GM04504 (cell line): ENCODE results near the gene EPN3.

Experiments
- DNase-seq: peaks from one replicate; pipeline ENCODE4 v3.0.0-alpha.2; 2012; ENCODE audit warnings: low read depth

EPN3 gene

DNA sequence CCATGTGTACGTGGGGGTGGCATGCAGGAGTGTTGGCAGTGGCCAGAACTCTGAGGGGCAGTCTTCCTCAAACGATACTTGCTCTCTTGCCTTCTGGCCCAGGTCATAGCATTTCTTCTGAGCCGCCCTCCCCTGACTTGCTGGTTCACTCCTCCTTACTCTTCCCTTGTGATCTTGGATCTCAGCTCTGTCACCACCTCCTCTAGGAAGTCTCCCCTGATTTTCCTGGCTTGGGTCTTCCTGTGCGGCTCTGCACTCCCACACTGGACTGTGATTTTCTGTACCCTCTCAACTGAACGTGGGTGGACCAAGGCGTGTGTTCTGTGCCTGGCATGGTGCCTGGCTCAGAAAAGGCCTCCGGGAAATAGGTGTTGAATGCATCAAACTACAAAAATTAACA lies 2.9 kb downstream of the EPN3 start:
- DNase-seq: no peak

DNA sequence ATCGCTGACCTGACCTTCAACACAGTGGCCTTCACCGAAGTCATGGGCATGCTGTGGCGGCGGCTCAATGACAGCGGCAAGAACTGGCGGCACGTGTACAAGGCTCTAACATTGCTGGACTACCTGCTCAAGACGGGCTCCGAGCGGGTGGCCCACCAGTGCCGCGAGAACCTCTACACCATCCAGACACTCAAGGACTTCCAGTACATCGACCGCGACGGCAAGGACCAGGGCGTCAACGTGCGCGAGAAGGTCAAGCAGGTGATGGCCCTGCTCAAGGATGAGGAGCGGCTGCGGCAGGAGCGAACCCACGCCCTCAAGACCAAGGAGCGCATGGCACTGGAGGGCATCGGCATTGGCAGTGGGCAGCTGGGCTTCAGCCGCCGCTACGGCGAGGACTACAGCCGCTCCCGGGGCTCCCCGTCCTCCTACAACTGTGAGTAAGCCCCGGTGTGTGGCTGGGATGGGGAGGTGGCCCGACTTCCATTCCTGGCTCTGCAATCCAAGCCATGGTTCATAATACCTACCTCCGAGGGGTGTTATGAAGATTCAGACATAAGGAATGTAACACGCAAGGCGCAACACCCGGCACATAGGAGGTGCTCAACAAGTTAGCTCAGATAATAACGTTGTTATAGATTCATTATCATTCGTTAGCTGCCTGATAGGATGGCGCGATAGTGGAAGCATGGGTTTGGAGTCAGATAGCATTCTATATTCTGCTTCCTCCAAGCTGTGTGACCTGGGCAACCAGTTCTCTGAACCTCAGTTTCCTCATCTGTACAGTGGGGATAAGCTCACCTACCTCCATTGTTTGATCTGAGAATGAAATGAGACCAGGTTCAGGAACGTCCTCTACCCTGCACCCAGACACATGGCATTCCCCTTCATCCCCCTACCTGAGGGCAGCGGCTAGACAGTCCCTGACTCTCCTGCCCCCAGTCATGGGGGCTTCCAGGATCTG lies 4.4 kb downstream of the EPN3 start:
- no peak for DNase-seq

DNA sequence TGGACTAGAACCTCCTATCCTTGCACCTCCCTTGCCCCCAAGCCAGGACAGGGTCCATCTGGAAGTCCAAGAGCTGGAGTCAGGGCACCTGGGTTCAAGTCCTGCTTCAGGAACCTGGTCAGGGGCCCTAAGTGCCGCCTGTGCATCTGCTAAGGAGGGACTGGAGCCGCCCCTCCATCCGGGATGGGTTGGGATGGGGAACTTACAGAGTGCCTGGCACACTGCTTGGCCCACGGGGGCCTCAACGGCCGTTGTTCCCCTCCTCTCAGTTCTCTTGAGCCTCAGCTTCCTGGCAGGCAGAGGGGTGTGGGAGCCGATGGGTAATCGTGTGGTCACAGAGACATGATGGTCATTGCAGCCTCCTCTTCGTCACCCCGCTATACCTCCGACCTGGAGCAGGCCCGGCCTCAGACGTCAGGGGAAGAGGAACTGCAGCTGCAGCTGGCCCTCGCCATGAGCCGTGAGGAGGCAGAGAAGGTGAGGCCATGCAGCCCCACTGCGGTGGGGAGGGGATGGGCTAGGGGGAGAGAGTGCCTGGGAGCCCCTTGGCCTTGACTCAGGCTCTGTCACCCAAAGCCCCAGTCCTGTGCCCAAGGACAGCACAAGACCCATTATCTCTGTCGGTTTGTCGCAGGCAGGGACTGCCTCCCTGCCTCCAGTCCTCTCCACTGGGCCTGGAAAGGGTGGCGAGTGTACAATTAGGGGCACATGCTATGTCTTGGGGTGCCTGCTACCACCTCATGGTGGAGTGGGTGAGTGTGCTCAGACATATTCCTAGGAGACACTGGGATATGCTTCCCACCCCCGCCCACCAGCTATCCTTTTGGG lies 5.4 kb downstream of the EPN3 start:
- no peak for DNase-seq

DNA sequence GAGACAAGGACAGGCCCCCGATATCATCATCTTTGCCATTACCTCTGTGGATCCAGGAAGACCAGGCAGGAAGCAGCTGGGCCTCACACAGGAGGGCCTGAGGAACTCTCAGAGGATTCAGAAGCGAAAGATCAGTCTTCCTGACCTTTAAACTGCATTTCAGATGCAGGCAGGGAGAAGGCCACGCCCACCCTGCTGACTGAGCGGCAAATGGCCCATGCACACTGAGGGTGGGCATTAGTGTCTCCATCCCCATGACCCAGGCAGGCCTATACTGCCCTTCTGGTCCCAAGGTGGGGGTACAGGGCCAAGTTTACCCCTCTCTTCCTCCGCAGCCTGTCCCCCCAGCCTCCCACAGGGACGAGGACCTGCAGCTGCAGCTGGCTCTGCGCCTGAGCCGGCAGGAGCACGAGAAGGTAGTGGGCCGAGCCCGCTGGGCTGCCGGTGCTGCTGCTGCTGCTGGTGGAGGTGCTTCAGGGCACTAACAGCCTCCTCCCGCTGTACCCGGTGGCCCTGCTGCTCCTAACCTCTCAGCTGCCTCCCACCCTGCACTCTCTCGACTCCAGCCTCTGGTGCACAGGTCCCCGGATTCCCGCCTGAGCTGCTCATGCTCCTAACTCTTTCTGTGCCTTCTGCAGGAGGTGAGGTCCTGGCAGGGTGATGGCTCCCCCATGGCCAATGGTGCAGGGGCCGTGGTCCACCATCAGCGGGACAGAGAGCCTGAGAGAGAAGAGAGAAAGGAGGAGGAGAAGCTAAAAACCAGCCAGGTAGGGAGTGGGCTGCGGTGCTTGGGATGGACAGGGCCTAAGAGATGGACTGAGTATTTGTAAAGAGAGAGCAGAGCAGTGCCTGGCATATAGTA lies 6.2 kb downstream of the EPN3 start:
- DNase-seq: no peak

DNA sequence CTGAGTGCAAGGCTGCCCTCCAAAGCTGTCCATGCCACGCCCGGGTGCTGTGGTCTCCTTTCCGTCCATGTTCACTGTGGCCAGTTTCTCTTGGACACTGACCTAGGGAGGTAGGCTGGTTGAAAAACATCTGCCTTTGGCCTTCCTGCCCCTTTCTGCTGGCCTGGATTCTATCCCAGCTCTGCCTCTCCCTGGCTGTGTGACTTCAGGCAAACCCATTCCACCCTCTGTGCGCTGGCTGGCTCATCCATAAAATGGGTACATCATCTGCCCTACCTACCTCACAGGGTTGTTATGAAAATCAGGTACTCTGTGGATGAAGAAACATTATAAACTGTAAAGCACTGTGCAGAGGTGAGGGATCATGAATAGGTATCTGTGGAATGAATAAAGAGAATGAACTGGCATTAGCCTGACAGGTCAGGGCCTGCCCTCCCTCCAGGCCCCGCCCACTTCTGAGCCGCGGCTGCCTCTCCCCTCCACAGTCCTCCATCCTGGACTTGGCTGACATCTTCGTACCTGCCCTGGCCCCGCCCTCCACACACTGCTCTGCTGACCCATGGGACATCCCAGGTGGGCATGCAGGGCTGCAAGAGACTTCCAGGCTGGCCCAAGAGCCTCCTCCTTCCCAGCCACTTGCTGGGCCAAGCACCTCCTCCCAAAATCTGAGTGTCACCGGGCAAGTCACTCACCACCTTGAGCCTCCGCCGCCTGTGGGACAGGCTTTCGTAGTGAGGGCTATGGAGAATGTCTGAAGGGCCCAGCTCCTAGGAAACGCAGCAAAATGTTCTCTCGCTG lies 7.4 kb downstream of the EPN3 start:
- DNase-seq: no peak

DNA sequence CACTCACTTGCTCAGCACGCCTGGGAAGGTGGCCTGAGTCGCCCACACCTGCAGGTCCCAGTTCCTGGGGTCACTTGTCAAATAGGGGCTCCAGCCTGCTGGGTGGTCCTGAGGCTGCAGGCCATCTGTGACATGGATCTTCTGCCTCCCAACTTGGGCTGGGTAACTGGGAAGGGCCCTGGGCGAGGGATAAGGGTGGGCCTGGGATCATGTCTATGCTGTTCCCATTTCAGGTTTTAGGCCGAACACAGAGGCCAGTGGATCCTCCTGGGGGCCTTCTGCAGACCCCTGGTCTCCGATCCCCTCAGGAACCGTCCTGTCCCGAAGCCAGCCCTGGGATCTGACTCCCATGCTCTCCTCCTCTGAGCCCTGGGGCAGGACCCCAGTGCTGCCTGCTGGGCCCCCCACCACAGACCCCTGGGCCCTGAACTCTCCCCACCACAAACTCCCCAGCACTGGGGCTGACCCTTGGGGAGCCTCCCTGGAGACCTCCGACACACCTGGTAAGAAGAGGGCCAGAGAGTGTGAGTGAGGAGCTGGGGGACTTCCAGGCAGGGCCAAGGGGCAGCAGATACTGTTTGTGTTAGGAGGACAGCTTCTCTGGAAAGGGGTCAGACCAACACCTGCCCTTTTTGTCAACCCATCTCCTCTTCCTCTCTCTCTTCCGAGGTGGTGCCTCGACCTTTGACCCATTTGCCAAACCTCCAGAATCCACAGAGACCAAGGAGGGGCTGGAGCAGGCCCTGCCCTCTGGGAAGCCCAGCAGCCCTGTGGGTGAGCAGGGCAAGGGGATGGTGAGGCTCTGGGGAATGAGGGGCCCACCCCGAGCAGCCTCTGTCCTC lies 8.2 kb downstream of the EPN3 start:
- no peak for DNase-seq

DNA sequence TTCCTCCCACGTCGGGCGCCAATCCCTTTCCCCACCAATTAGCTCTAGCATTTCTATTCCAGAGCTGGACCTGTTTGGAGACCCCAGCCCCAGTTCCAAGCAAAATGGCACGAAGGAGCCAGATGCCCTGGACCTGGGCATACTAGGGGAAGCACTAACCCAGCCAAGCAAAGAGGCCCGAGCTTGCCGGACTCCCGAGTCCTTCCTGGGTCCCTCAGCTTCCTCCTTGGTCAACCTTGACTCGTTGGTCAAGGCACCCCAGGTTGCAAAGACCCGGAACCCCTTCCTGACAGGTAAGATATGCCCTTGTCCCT lies 8.8 kb downstream of the EPN3 start:
- DNase-seq: no peak

DNA sequence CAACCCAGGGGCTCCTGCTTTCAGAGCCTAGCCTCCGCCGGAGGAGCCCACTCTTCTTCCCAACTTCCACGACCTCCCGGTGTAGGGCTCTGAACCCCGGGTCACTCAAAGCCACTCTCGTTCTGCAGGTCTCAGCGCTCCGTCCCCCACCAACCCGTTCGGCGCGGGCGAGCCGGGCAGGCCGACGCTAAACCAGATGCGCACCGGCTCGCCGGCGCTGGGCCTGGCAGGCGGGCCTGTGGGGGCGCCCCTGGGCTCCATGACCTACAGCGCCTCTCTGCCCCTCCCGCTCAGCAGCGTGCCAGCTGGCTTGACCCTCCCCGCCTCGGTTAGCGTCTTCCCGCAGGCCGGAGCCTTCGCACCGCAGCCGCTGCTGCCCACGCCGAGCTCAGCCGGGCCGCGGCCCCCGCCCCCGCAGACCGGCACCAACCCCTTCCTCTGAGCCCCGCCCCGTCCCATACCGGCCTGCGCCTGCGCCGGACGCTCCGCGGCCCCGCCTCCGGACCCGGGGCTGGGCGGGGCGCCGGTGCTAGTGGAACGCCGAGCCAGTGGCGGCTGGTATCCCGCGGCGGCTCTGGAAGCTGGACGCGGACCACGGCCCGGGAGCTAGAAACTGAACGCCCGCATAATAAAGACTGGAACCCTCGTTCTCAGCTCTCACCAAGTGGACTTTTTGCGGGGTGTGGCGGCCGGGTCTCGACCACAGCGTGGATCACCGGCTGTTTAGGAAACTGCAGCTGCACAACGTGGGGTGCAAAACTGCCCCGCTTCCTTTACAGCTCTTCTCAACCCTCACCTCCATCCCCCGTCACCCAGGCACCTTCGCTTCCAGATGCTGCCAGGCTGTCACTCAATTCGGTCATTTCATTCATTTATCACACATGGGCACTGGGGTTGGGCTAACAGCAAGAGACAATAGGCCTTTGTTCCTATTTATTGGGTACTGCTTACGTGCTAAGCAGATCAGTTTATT lies 9.5 kb downstream of the EPN3 start:
- peak; percentile 61 for DNase-seq

DNA sequence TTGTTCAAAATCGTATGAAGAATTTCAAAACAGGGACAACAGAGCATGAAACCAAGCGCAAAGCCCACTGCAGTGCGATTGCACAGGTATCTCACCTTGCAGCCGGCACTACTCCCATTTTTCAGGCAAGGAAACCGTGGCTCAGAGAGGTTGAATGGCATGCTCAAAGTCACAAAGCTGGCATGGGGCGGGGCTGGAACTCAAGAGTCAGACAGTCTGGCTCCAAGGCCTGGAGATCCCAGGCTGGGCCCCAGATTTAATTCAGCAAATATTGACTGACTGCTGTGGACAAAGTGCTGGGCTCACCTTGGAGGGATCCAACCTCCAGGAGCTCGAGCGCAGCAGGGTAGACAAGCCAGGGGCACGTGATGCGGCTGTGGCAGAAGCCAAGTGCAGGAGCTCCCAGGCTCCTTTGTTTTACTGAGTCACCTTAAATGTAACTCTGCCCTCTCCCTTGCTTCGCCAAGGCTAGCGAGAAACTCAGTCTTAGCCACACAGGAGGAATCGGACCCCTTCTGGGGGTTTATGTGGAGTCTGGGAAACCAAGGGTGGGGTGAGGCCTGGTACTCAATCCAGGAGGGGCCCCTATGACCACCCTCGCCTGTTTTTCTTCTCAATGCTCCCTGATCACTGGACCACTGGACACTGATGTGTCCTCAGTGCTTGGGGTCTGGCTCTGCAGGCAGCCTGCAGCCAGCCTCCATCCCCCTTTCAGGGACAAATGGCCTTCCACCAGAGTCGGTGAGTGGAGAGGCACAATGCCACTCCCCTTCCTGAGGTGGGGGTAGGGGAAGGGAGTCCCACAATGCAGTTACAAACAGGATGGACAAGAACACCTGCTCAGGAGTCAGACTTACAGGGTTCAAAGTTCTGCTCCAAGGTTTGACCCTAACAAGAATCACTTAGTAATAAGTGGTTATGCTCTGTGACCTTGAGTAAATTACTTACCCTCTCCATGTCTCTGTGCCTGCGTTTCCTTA lies 10.6 kb downstream of the EPN3 start:
- DNase-seq: no peak

DNA sequence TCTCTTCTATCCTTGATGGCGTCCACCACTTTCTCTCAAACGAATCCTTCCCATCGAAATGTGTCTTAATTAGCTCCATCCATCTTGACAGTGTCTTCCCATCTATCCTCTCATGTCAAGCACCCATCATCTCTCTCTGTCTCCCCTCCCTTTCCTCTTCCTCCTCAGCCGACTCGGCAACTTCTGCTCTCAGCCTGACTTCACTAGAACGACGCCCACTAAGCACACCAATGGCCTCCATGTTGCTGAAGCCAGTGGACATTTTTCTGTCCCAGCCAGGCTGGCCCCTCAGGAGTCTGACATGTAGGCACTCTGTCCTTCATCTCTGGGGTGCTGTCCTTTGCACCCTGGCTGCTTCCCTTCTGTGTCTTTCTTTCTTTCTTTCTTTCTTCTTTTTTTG lies 12.0 kb downstream of the EPN3 start:
- no peak for DNase-seq

DNA sequence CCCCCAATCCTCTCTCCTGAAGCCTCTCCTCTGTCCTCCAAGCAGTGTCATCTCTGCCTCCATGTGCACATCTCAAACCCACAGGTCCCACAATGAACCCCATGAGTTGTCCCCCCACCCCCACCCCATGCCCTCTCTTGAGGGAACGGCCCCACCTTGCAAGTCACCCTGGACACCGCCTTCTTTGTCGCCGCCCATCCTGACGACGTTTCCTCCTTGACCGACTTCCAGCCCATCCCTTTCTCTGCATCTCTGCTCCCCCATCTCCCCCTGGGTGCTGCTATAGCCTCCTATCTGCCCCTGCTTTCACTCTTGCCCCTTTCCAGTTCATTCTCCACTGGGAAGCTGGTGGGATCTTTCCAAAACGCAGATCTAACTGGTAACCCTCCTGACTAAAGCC lies 12.8 kb downstream of the EPN3 start:
- no peak for DNase-seq

DNA sequence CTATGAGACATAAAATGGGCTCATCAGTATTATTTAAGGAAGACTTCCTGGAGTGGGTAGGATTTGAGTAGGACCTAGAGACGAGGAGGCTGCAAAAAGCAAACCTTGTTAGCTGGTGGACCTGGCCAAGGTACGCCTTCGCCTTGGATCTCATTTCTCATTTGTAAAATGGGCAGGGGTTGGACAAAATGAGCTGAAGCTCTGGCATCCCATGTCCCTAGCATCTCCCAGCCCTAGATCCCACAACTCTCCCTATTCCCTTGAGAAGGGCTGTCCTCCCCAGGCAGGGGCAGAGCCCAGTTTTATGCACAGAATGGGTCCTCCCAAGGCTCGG lies 14.1 kb downstream of the EPN3 start:
- no peak for DNase-seq

DNA sequence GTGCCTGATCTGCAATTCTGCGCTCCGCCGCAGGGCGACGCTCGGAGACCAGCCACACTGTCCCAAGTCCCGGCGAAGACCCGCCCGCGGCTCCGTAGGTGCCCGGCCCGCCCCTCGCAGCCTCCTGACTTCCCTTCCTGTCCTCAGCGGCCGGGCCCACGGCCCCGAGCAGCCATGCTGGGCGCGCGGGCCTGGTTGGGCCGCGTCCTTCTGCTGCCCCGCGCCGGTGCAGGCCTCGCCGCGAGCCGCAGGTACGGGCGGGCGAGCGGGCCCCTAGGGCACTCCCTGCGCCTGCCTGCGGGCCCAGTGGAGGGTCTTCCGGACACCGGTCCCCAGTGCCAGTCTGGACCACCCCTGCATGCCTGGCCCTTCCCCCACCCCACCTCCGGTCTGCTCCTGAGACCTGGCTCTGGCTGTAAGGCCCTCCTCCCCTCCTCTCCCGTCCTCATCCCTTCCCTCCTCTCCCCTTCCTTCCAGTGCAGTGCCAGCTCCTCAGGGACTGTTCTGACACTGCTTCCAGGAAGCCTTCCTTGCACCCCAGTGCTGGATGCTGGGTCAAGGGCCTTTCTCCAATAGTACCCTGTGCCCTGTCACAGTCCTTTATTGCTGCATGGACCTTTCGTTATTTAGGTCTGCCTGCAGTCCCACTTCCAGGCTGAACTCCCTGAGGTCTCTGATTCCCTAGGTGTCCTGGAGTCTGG lies 14.7 kb downstream of the EPN3 start, which contains the start of gene SPATA20:
Gene SPATA20 (plus strand): TSS at position 140 of the 701 bp plus-strand sequence. CDS start 35 bp downstream, at position 175.
- peak; percentile 72 for DNase-seq

DNA sequence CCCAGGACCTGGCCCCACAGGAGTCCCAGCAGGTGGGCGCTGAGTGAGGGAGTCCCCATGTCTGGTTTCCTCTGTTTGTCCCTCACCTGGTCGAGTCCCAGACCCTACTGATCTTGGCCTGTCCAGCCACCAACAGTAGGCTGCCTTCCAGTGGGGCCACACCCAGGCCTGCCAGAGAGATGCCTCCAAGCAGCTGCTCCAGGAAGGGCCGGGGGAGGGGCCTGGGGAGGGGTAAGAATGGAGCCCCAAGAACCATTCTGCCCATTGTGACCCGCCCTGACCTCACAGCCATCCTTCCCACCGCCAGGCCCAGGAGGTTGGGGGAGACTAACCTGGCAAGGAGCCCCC lies 15.2 kb downstream of the EPN3 start:
- no peak for DNase-seq

DNA sequence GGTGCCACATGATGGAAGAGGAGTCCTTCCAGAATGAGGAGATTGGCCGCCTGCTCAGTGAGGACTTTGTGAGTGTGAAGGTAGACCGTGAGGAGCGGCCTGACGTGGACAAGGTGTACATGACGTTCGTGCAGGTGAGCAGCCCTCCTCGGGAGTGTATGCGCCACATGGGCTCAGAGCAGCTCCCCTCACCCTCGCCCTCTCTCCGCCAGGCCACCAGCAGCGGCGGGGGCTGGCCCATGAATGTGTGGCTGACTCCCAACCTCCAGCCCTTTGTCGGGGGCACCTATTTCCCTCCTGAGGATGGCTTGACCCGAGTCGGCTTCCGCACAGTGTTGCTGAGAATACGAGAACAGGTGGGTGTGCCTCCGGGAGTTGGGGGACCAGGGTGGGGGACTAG lies 16.3 kb downstream of the EPN3 start:
- no peak for DNase-seq

DNA sequence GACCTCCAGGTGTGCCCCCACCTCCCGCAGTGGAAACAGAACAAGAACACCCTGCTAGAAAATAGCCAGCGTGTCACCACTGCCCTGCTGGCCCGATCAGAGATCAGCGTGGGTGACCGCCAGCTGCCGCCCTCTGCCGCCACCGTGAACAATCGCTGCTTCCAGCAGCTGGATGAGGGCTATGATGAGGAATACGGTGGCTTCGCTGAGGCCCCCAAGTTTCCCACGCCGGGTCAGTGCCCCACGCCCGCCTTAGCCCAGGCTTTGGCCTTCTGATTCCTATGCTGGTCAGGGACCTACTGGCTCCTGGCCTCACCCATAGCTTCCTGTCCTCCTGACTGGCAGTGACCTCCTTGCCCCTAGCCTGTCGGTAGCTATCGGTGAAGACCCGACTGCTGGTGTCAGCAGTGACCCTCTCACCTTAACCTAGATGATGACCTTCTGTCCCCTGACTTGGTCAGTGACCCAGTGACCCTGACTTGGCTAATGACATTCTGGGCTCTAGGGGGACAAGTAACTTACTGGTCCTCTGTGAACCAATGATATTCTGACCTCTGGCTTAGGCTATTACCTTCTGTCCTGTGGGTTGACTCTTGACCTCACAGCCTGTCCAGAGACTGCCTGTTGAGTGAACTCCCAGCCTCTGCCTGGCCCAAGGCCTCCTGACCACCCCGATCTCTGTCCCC lies 16.9 kb downstream of the EPN3 start:
- DNase-seq: no peak

DNA sequence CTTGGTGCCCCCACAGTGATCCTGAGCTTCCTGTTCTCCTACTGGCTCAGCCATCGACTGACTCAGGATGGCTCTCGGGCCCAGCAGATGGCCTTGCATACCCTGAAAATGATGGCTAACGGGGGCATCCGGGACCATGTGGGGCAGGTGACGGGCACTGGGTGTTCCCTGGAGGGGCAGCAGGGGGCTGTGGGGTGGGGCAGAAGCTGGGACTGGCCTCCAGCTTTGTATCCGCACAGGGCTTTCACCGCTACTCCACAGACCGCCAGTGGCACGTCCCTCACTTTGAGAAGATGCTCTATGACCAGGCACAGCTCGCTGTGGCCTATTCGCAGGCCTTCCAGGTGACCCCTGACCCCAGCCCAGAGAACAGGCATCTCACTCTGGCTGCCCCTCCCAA lies 17.4 kb downstream of the EPN3 start:
- DNase-seq: no peak
